PC-3 (cell line): ENCODE data around the gene BLNK. TPM values are rescaled to one million over a fixed set of nuclear protein-coding genes. Genes with fewer than 3 reads are reported as not detected.

Experiments
- ATAC-seq: fragments of 200-7000 bp; cut with Tn5 transposase; 2 replicates; pipeline ENCODE4 v1.9.1; 2020; ENCODE audit warnings: mild to moderate bottlenecking, moderate library complexity
- BruUV-seq: library from RNA; stranded (reverse); fragments of 400-500 nt; replicated peaks from 2 replicates; lab custom pipeline; 2021; lab: Mats Ljungman, UMichigan
- CTCF ChIA-PET: fragments of 300-600 bp; sonication (Branson Sonifier 250); formaldehyde crosslinking; loops from one replicate; lab custom pipeline; 2022; ENCODE audit warnings: antibody characterized with exemption; lab: Charles Lee
- POLR2A ChIA-PET: fragments of 300-600 bp; sonication (Branson Sonifier 250); formaldehyde crosslinking; loops from one replicate; lab custom pipeline; 2022; ENCODE audit warnings: antibody characterized with exemption; ENCODE audit not compliant: unreplicated experiment; lab: Charles Lee
- DNase-seq: peaks from one replicate; pipeline ENCODE4 v3.0.0-alpha.2; 2015
- H2AFZ ChIP-seq: fragments of 300-600 bp; sonication (generic); 2 replicates; pipeline ENCODE4 v1.6.0; 2016; ENCODE audit warnings: antibody characterized with exemption, low read length
- H3F3A ChIP-seq: fragments of 300-600 bp; sonication (generic); one replicate; pipeline ENCODE4 v1.6.0; 2017; ENCODE audit warnings: antibody characterized with exemption, low read length, control low read depth, mild to moderate bottlenecking; ENCODE audit not compliant: unreplicated experiment
- H3K27ac ChIP-seq: fragments of 300-600 bp; sonication (generic); 2 replicates; pipeline ENCODE4 v1.5.1; 2016; ENCODE audit warnings: mild to moderate bottlenecking, low read length
- H3K27me3 ChIP-seq: fragments of 300-600 bp; sonication (generic); 2 replicates; pipeline ENCODE4 v1.6.1; 2016; ENCODE audit warnings: low read length, mixed read lengths
- H3K36me3 ChIP-seq: fragments of 300-600 bp; sonication (generic); 2 replicates; pipeline ENCODE4 v1.6.1; 2016; ENCODE audit warnings: low read depth, mixed run types, low read length, mixed read lengths
- H3K4me1 ChIP-seq: fragments of 300-600 bp; sonication (generic); 2 replicates; pipeline ENCODE4 v1.5.1; 2016; ENCODE audit warnings: low read length; ENCODE audit not compliant: insufficient read depth
- H3K4me2 ChIP-seq: fragments of 300-600 bp; sonication (generic); 2 replicates; pipeline ENCODE4 v1.6.0; 2016; ENCODE audit warnings: low read length
- H3K4me3 ChIP-seq: fragments of 300-600 bp; sonication (generic); 2 replicates; pipeline ENCODE4 v1.5.1; 2016; ENCODE audit warnings: mild to moderate bottlenecking, low read length, mixed read lengths
- H3K79me2 ChIP-seq: fragments of 300-600 bp; sonication (generic); 2 replicates; pipeline ENCODE4 v1.6.1; 2017; ENCODE audit warnings: low read length, mixed read lengths
- H3K9ac ChIP-seq: fragments of 300-600 bp; sonication (generic); 2 replicates; pipeline ENCODE4 v1.6.0; 2016; ENCODE audit warnings: mild to moderate bottlenecking, low read length
- H3K9me2 ChIP-seq: fragments of 300-600 bp; sonication (generic); replicated peaks from 2 replicates; pipeline ENCODE4 v1.6.1; 2016; ENCODE audit warnings: mixed run types, low read length, mixed read lengths
- H3K9me3 ChIP-seq: fragments of 300-600 bp; sonication (generic); 2 replicates; pipeline ENCODE4 v1.6.1; 2016; ENCODE audit warnings: low read length, mixed read lengths
- H4K20me1 ChIP-seq: fragments of 300-600 bp; sonication (generic); 2 replicates; pipeline ENCODE4 v1.6.1; 2016; ENCODE audit warnings: low read length, mixed read lengths
- EZH2 ChIP-seq: fragments of 300-600 bp; sonication (generic); IDR thresholded peaks from one replicate; pipeline ENCODE4 v1.6.1; 2017; ENCODE audit warnings: antibody characterized with exemption, mild to moderate bottlenecking, low read length; ENCODE audit not compliant: unreplicated experiment
- EZH2phosphoT487 ChIP-seq: fragments of 300-600 bp; sonication (generic); IDR thresholded peaks from 2 replicates; pipeline ENCODE4 v1.6.1; 2018; ENCODE audit warnings: mild to moderate bottlenecking, antibody characterized with exemption, low read length, borderline replicate concordance
- intact Hi-C: fragments of 100-400 bp; cut with micrococcal nuclease; formaldehyde crosslinking; loops from 2 replicates; pipeline ENCODE4 v1.9.0; 2023
- total RNA-seq: library from RNA; depleted of rRNA; stranded (reverse); fragments of >200 nt; gene quantifications from 2 replicates; pipeline ENCODE4 v1.2.3, GENCODE V29; 2014
- TF ChIP-seq, protein P1 (sequence below): fragments of 300-600 bp; sonication (generic); conservative IDR thresholded peaks from 2 replicates; pipeline ENCODE4 v1.5.1; 2017; ENCODE audit warnings: antibody characterized with exemption, low read depth, mild to moderate bottlenecking, low read length

Gene BLNK
- total RNA-seq, 1 experiment from 2014 or later: not detected

- no peak overlapping the region for H3K4me2 ChIP-seq
- no peaks in the 10 kb centered on the region for H4K20me1 ChIP-seq
- H3K79me2 ChIP-seq: no peaks in the 10 kb centered on the region
- H3K36me3 ChIP-seq: no peaks in the 10 kb centered on the region
- no peaks in the 10 kb centered on the region for H3K4me1 ChIP-seq
- ATAC-seq (no peak), DNase-seq (no peak)
- H3K27ac ChIP-seq: no peak overlapping the region
- no peak overlapping the region for H3K4me3 ChIP-seq
- intact Hi-C loops: loop anchor here (10.0 kb wide), 2 partner anchors 73 to 453 kb away; no protein-coding TSS in a partner anchor
- ChIA-PET CTCF (no interaction called here), POLR2A (no interaction called here)
- H2AFZ ChIP-seq: no peak overlapping the region
- H3K9me2 ChIP-seq: no peaks in the 10 kb centered on the region
- no peaks in the 10 kb centered on the region for H3F3A ChIP-seq
- H3K9me3 ChIP-seq: no peaks in the 10 kb centered on the region
- TF ChIP-seq EZH2 (no peak), EZH2phosphoT487 (no peak)
- TF ChIP-seq, protein P1, sequence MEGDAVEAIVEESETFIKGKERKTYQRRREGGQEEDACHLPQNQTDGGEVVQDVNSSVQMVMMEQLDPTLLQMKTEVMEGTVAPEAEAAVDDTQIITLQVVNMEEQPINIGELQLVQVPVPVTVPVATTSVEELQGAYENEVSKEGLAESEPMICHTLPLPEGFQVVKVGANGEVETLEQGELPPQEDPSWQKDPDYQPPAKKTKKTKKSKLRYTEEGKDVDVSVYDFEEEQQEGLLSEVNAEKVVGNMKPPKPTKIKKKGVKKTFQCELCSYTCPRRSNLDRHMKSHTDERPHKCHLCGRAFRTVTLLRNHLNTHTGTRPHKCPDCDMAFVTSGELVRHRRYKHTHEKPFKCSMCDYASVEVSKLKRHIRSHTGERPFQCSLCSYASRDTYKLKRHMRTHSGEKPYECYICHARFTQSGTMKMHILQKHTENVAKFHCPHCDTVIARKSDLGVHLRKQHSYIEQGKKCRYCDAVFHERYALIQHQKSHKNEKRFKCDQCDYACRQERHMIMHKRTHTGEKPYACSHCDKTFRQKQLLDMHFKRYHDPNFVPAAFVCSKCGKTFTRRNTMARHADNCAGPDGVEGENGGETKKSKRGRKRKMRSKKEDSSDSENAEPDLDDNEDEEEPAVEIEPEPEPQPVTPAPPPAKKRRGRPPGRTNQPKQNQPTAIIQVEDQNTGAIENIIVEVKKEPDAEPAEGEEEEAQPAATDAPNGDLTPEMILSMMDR: no peak
- H3K9ac ChIP-seq: no peak overlapping the region
- H3K27me3 ChIP-seq: peaks cover 69% of the 10 kb centered on the region
- BruUV-seq: no TSS peak
These were observed 26.1 kb upstream of the BLNK start for GRCh38 chr10:96297486-96297885.

- Histone ChIP-seq H3K27ac (no peak overlapping the region), H3K4me2 (no peak overlapping the region), H3K4me1 (no peaks in the 10 kb centered on the region), H3K9me2 (no peaks in the 10 kb centered on the region), H3K36me3 (no peaks in the 10 kb centered on the region), H2AFZ (no peak overlapping the region), H3K79me2 (no peaks in the 10 kb centered on the region), H3F3A (no peaks in the 10 kb centered on the region), H3K27me3 (peaks cover 66% of the 10 kb centered on the region), H4K20me1 (no peaks in the 10 kb centered on the region), H3K9ac (no peak overlapping the region), H3K9me3 (no peaks in the 10 kb centered on the region), H3K4me3 (no peak overlapping the region)
- intact Hi-C loops: loop anchor here (10.0 kb wide), 2 partner anchors 71 to 451 kb away; no protein-coding TSS in a partner anchor
- ATAC-seq: no peak
- BruUV-seq: no TSS peak
- ChIA-PET POLR2A (no interaction called here), CTCF (interaction anchor here (1.0 kb wide), 1 partner anchor 66 kb away, joined by 3 read pairs; no protein-coding TSS in a partner anchor)
- TF ChIP-seq, protein P1: no peak
- no peak for TF ChIP-seq EZH2phosphoT487
- no peak for TF ChIP-seq EZH2
- DNase-seq: no peak
These were observed 24.1 kb upstream of the BLNK start for GRCh38 chr10:96295475-96295874.
